Tibial nerve (tissue), 4 donors: ENCODE results near the gene ITPKC. TPM values are rescaled to one million over a fixed set of nuclear protein-coding genes. Genes with fewer than 3 reads are reported as not detected.

Source experiments
- DNase-seq, 2 donors: peaks; one replicate each; pipeline ENCODE4 v3.0.0-alpha.2; 2019; ENCODE audit warnings: low spot score in 2 of 2
- H3K27ac ChIP-seq, 4 donors: fragments of 200-600 bp; sonication (generic) in 3 of 4; one replicate each; pipeline ENCODE4 v1.5.1; 2017 to 2019; ENCODE audit warnings: mild to moderate bottlenecking in 1 of 4
- H3K27me3 ChIP-seq, 2 donors: fragments of 200-600 bp; sonication (generic) in 1 of 2; one replicate each; pipeline versions ENCODE4 v1.5.1 to v1.6.0; 2017 to 2019
- H3K36me3 ChIP-seq, 3 donors: fragments of 200-600 bp; sonication (generic); one replicate each; pipeline ENCODE4 v1.5.1; 2018 to 2019
- H3K4me1 ChIP-seq, 4 donors: fragments of 200-600 bp; sonication (generic) in 3 of 4; one replicate each; pipeline ENCODE4 v1.5.1; 2017 to 2019
- H3K4me3 ChIP-seq, 4 donors: fragments of 200-600 bp; sonication (generic) in 3 of 4; one replicate each; pipeline ENCODE4 v1.5.1; 2017 to 2019; ENCODE audit warnings: mild to moderate bottlenecking in 1 of 4, moderate library complexity in 1 of 4
- H3K9me3 ChIP-seq, 4 donors: fragments of 200-600 bp; sonication (generic) in 3 of 4; one replicate each; pipeline ENCODE4 v1.5.1; 2017 to 2019
- CTCF ChIP-seq, 5 experiments: fragments of 200-600 bp in 3 of 5; fragments of 450-650 bp in 2 of 5; sonication (generic) in 3 of 5; IDR thresholded peaks; one replicate each; pipeline ENCODE4 v1.5.1; 2016 to 2019; ENCODE audit warnings: antibody characterized with exemption in 5 of 5, mild to moderate bottlenecking in 3 of 5, moderate library complexity in 2 of 5
- EP300 ChIP-seq, 2 donors: sonication (generic); formaldehyde crosslinking; IDR thresholded peaks; one replicate each; pipeline ENCODE4 v1.6.1; 2017; ENCODE audit warnings: antibody characterized with exemption in 2 of 2, mild to moderate bottlenecking in 1 of 2
- POLR2A ChIP-seq, 2 donors: fragments of 450-650 bp; IDR thresholded peaks; one replicate each; pipeline ENCODE4 v1.6.1; 2017; ENCODE audit warnings: antibody characterized with exemption in 2 of 2, mild to moderate bottlenecking in 2 of 2, moderate library complexity in 2 of 2
- WGBS, 2 donors: methylation state at CpG; one replicate each; pipeline ENCODE4 v1.1.5; 2018; 5-methylcytosine and 5-hydroxymethylcytosine counted together
- small RNA-seq: library from RNA; depleted of rRNA; stranded (forward); fragments of <200 nt; gene quantifications from one replicate; pipeline ENCODE3, GENCODE V24; 2016
- total RNA-seq, 4 donors: library from RNA; depleted of rRNA; stranded (reverse); fragments of >200 nt; gene quantifications; one replicate each; pipeline ENCODE4 v1.1.0, GENCODE V29; 2016

The ITPKC gene
- total RNA-seq, 4 donors from 2014 or later: 72.0 to 114 (median 90.9) TPM

- Histone ChIP-seq H3K27ac (no peak overlapping the region), H3K9me3 (no peaks in the 10 kb centered on the region), H3K36me3 (peaks cover 0 to 81% (median 6%) of the 10 kb centered on the region in 3 donors), H3K4me1 (no peaks in the 10 kb centered on the region), H3K4me3 (no peak overlapping the region), H3K27me3 (no peaks in the 10 kb centered on the region)
- TF ChIP-seq CTCF (IDR thresholded peaks at IDR 0.05): no peak
- DNase-seq: no peak
- WGBS, 2 donors: 54 to 62% methylated on average over 1 of the region's 1 CpG
These were observed 68.6 kb downstream of the ITPKC start for GRCh38 chr19:40785526-40785925.

GRCh38 chr19:40786060-40787037 is 69.4 kb downstream of the ITPKC start:
- WGBS, 2 donors: 91% methylated on average over 25 of the region's 25 CpGs
- TF ChIP-seq POLR2A (IDR thresholded peaks at IDR 0.05) (no peak), CTCF (IDR thresholded peaks at IDR 0.05) (no peak), EP300 (IDR thresholded peaks at IDR 0.05) (no peak)
- Histone ChIP-seq H3K27ac (no peak overlapping the region), H3K4me1 (no peaks in the 10 kb centered on the region), H3K9me3 (no peaks in the 10 kb centered on the region), H3K4me3 (no peak overlapping the region), H3K36me3 (peaks cover 0 to 85% (median 6%) of the 10 kb centered on the region in 3 donors), H3K27me3 (no peaks in the 10 kb centered on the region)
- DNase-seq: no peak

Small RNA genes lying within 50 kb of the gene (small RNA-seq; reads per million reads assigned to genes)
- gene RNU6-195P: not detected

Other genes with a start within 250 kb of the ITPKC start
- gene SHKBP1, start 140.2 kb upstream of the ITPKC start, total RNA-seq: 100 to 1,000 TPM in 1 of 4 donors, 10 to 100 TPM in 3; 40.8 to 129 (median 51.2) TPM
- 1,000 to 10,000 TPM in 2 of 4 donors, 100 to 1,000 TPM in 2; 851 to 1,504 (median 1,156) TPM for gene LTBP4, start 115.7 kb upstream of the ITPKC start, total RNA-seq
- 100 to 1,000 TPM; 203 to 284 (median 251) TPM for gene NUMBL, start 26.5 kb upstream of the ITPKC start, total RNA-seq
- gene COQ8B, start 226 bp upstream of the ITPKC start, total RNA-seq: 10 to 100 TPM; 71.0 to 88.6 (median 84.3) TPM
- gene ACTMAP, start 33.4 kb downstream of the ITPKC start, total RNA-seq: 1 to 10 TPM; 2.5 to 7.1 (median 4.3) TPM
- gene SNRPA, start 34.1 kb downstream of the ITPKC start, total RNA-seq: 10 to 100 TPM; 52.8 to 92.7 (median 70.9) TPM
- 100 to 1,000 TPM; 127 to 322 (median 209) TPM for gene MIA, start 58.4 kb downstream of the ITPKC start, total RNA-seq
- 10 to 100 TPM; 38.3 to 66.6 (median 52.0) TPM for gene RAB4B, start 61.1 kb downstream of the ITPKC start, total RNA-seq
- gene EGLN2, start 82.1 kb downstream of the ITPKC start, total RNA-seq: 100 to 1,000 TPM in 3 of 4 donors, 10 to 100 TPM in 1; 93.5 to 134 (median 120) TPM
- 1 to 10 TPM in 1 of 4 donors, not detected in 3; 7.3 TPM for gene CYP2A6, start 133.3 kb downstream of the ITPKC start, total RNA-seq
- gene CYP2A7, start 165.1 kb downstream of the ITPKC start, total RNA-seq: not detected